ENCODE measurements around the gene RCAN1. TPM values are rescaled to one million over a fixed set of nuclear protein-coding genes. Genes with fewer than 3 reads are reported as not detected.
A peak's percentile ranks its signal among the peaks of the same experiment; 100 is the strongest.

RCAN1 gene
- total and polyA plus RNA-seq, 2 of the 8 experiments (the other 6 are each of a cell fraction or from before 2014, with no cell fraction given): 1.7 to 6.4 TPM

DNA sequence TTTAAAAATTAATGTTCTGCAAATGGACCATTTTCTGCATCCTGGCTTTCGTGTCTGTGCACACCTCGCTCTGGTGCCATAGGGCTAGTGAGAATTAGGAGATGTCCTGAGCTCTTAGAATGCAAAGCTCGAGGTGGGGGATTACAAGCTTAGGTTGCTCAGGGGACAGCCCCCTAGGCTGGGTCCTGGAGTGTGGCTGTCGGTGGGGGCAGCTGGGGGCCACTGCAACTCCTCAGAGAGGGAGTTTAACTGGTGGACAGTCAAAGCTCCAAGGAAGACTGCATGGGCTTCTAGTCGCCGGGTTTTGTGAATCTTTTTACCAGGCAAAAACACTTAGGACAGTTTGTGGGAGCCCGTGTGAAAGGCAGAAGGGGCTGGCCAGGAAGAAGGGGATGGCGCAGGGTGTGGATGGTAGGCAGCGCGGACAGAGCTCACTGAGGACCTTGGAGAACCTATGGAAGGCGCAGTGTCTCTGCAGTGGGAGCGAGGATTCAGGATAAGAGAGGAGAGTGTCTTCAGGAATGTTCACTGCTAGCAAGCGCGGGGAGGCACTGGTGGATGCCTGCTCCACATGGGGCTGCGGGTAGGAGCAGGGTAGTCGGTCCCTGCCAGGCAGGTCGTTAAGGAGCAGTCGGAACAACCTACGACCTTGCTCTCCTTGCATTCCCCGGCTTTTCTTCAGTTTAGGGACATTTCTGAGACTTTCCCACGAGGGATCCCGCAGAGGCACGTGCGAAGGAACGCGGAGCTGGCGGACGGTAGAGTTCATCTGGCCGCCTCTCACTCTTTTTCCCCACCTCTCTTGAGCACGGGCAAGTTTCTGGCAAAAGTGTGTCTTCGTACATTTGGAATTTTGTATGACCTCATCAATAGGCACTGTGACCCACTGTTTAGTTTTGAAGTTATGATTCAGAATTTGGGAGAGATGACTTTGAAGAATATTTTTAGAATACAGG lies 90.0 kb downstream of the RCAN1 start:
- Histone ChIP-seq H4K91ac (replicated peaks; ENCODE audit: insufficient read length, low read length) (peak overlapping the region; percentile 8), H3K9me3 (ENCODE audit: insufficient read depth in 2 of 2, low read depth in 1 of 2, low read length in 1 of 2) (no peaks in the 10 kb centered on the region), H3K14ac (ENCODE audit: insufficient read length) (no peak overlapping the region), H3K23me2 (ENCODE audit: low read depth, low read length) (no peaks in the 10 kb centered on the region), H3K4me1 (replicated peaks in 1 of 4; ENCODE audit: control insufficient read depth in 3 of 4, insufficient read depth in 4 of 4, low read length in 3 of 4) (peaks cover 8 to 20% (median 15%) of the 10 kb centered on the region in 4 experiments), H3K4me2 (ENCODE audit: insufficient read depth in 1 of 2, low read depth in 2 of 2, low read length in 2 of 2) (peak overlapping the region; percentile 56 to 58), H2BK15ac (ENCODE audit: low read length) (no peak overlapping the region), H3K27me3 (replicated peaks in 1 of 4; ENCODE audit: control insufficient read depth in 3 of 4, extremely low read depth in 1 of 4, insufficient read depth in 3 of 4, low read length in 3 of 4) (no peaks in the 10 kb centered on the region; a peak in 2 of 7 replicates), H3K79me1 (ENCODE audit: low read depth, low read length) (no peaks in the 10 kb centered on the region), H4K8ac (ENCODE audit: extremely low read depth, insufficient read depth, low read length) (peak overlapping the region; percentile 87), H2BK20ac (ENCODE audit: low read length) (no peak overlapping the region), H3K23ac (ENCODE audit: insufficient read length) (no peak overlapping the region), H4K5ac (ENCODE audit: insufficient read length, low read depth, low read length) (no peak overlapping the region), H4K20me1 (replicated peaks in 1 of 2; ENCODE audit: control insufficient read depth in 1 of 2, insufficient read depth in 2 of 2, low read length in 2 of 2) (no peaks in the 10 kb centered on the region), H3K18ac (ENCODE audit: extremely low read depth, low read length) (peak overlapping the region; percentile 10; the same call in 1 of the 2 replicates), H2BK120ac (replicated peaks; ENCODE audit: low read depth, low read length) (no peak overlapping the region), H3K27ac (ENCODE audit: low read depth, low read length) (no peak overlapping the region), H3K9ac (replicated peaks in 1 of 4; ENCODE audit: extremely low read depth in 1 of 4, low read depth in 3 of 4, low read length in 3 of 4) (peak overlapping the region in 3 of 4 experiments; percentile 20 to 47 (median 29); a peak in 3 of 7 replicates), H2AK5ac (ENCODE audit: low read depth, low read length) (no peak overlapping the region; the same call in 1 of the 2 replicates), H3K56ac (replicated peaks; ENCODE audit: insufficient read length, low read depth, low read length) (no peak overlapping the region), H2BK5ac (ENCODE audit: low read depth, low read length) (no peak overlapping the region), H2BK12ac (ENCODE audit: low read depth, low read length) (peak overlapping the region; percentile 72; the same call in 1 of the 2 replicates), H3K79me2 (ENCODE audit: control insufficient read depth in 1 of 2, insufficient read depth in 2 of 2, low read length in 2 of 2) (no peaks in the 10 kb centered on the region), H3K4me3 (ENCODE audit: extremely low read depth in 1 of 4, insufficient read depth in 2 of 4, low read depth in 3 of 4, low read length in 4 of 4) (peak overlapping the region in 3 of 4 experiments; percentile 4 to 38 (median 15); a peak in 5 of 8 replicates), H2AFZ (ENCODE audit: low read length) (peak overlapping the region; percentile 44), H3K4ac (replicated peaks; ENCODE audit: insufficient read length, low read depth, low read length) (no peak overlapping the region), H3K36me3 (ENCODE audit: control insufficient read depth in 2 of 4, insufficient read depth in 4 of 4, low read length in 3 of 4) (no peaks in the 10 kb centered on the region)
- ChIA-PET POLR2A (ENCODE audit: partially characterized antibody) (interaction anchor here (0.7 to 1.5 kb wide), 2 partner anchors 20 to 76 kb away, joined by 3 to 5 read pairs; no protein-coding TSS in a partner anchor), CTCF (ENCODE audit: partially characterized antibody) (interaction anchor here (0.6 to 2.8 kb wide), 11 partner anchors 10 to 78 kb away, joined by 3 to 15 read pairs (median 4); no protein-coding TSS in a partner anchor)
- FAIRE-seq: no peak
- DNase-seq (ENCODE audit: low read depth in 1 of 2, low spot score in 2 of 2): peak in 1 of 2 experiments; percentile 71
- 34% methylated on average over 31 of the region's 31 CpGs; no CpG with 5 or more reads in 1 of the 2 experiments for WGBS, 2 experiments (ENCODE audit: extremely low coverage in 1 of 2, insufficient coverage in 1 of 2, insufficient read length in 1 of 2, insufficient replicate concordance in 2 of 2, low coverage in 1 of 2, low lambda C conversion rate in 2 of 2, missing lambda C conversion rate in 1 of 2)
- TF ChIP-seq MAFK (IDR thresholded peaks at IDR 0.05; ENCODE audit: low read depth, low read length) (no peak), BACH1 (IDR thresholded peaks at IDR 0.05; ENCODE audit: low read length) (no peak), SUZ12 (IDR thresholded peaks at IDR 0.05; ENCODE audit: low read length) (no peak), CEBPB (IDR thresholded peaks at IDR 0.05; ENCODE audit: low read depth, low read length) (no peak), RAD21 (IDR thresholded peaks at IDR 0.05 in 1 of 2, conservative IDR thresholded peaks at IDR 0.05 in 1 of 2; ENCODE audit: low read depth in 2 of 2, low read length in 2 of 2) (no peak), TCF12 (IDR thresholded peaks at IDR 0.05; ENCODE audit: low read depth, low read length) (no peak), SP1 (IDR thresholded peaks at IDR 0.05; ENCODE audit: low read depth, low read length) (peak; percentile 34; the same call in 1 of the 2 replicates), TBP (IDR thresholded peaks at IDR 0.05; ENCODE audit: low read depth, low read length) (no peak), BRCA1 (IDR thresholded peaks at IDR 0.05; ENCODE audit: low read depth, low read length) (no peak), JUN (IDR thresholded peaks at IDR 0.05; ENCODE audit: low read depth, low read length) (no peak), CBX8 (IDR thresholded peaks at IDR 0.05; ENCODE audit: borderline replicate concordance, low read depth, low read length) (no peak)
